Lower leg skin (tissue), 3 donors: ENCODE measurements around the gene SLC16A3.

ENCODE experiments used
- CTCF ChIP-seq, 3 donors: fragments of 450-650 bp; IDR thresholded peaks; one replicate each; pipeline ENCODE4 v1.5.1; 2016; ENCODE audit warnings: antibody characterized with exemption in 3 of 3, mild to moderate bottlenecking in 3 of 3, moderate library complexity in 2 of 3
- POLR2A ChIP-seq, 2 donors: fragments of 450-650 bp; IDR thresholded peaks; one replicate each; pipeline ENCODE4 v1.6.1; 2016 to 2017; ENCODE audit warnings: antibody characterized with exemption in 2 of 2, mild to moderate bottlenecking in 1 of 2, moderate library complexity in 1 of 2

- TF ChIP-seq CTCF (IDR thresholded peaks at IDR 0.05) (no peak), POLR2A (IDR thresholded peaks at IDR 0.05) (no peak)
Observed at GRCh38 chr17:82215095-82215971, 13.5 kb upstream of the SLC16A3 start.
